Stimulated activated CD8-positive, alpha-beta memory T cell treated with anti-CD3 and anti-CD28 coated beads, Interleukin-7, amount 100 ng/mL, for 24 hours (primary cell): Measurements from ENCODE around the gene SLC28A2.
"Not testable (repeated sequence)": the region's sequence is repeated elsewhere in the genome, so short reads cannot be mapped to it uniquely, and the experiment has no call there.

ENCODE experiments used
- DNase-seq: peaks from one replicate; pipeline ENCODE4 v3.0.0-alpha.2; 2020; ENCODE audit warnings: low read depth

The SLC28A2 gene, protein sequence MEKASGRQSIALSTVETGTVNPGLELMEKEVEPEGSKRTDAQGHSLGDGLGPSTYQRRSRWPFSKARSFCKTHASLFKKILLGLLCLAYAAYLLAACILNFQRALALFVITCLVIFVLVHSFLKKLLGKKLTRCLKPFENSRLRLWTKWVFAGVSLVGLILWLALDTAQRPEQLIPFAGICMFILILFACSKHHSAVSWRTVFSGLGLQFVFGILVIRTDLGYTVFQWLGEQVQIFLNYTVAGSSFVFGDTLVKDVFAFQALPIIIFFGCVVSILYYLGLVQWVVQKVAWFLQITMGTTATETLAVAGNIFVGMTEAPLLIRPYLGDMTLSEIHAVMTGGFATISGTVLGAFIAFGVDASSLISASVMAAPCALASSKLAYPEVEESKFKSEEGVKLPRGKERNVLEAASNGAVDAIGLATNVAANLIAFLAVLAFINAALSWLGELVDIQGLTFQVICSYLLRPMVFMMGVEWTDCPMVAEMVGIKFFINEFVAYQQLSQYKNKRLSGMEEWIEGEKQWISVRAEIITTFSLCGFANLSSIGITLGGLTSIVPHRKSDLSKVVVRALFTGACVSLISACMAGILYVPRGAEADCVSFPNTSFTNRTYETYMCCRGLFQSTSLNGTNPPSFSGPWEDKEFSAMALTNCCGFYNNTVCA

GRCh38 chr15:45251888-45252287, at the start of gene SLC28A2:
Gene SLC28A2 (plus strand): TSS chr15:45252234. CDS start chr15:45253216, 982 bp downstream.
- DNase-seq, result no peak

DNA sequence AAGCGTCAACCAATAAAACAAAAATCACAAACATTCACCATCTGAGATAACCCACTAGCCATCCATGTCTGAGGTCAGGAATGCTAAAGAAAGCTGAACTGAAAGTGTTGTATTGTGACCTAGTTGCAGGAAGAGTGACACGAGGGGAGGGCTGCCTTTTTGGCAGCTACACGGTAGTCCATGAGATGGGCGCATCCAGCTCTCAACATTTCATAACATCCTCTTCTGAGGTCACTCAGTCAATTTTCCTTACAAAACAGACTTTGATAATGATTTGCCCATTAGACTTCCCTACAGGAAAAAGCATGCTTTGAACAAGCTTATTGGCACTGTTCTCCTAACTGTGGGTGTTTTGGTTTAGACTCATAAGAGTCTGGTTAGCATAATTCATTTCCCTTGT, 48.9 kb upstream of the SLC28A2 start:
- no peak for DNase-seq

DNA sequence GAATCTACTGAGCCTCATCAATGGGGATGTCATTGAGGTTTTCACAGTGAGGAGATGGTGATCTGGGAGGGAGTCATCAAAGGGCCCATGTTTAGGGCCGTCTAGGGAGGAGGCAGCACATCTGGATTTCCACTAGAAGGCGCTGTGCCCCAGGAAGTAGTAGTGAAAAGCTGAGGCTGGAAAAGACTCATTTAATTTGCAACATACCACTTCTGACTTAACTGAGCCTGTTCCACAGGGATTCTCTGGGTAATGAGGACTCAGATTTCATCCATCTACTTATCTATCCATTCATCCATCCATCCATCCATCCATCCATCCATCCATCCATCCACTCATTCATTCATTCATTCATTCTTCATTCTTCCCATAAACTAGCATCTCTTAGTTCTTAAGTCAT, 46.8 kb upstream of the SLC28A2 start:
- DNase-seq, result no peak

- no peak for DNase-seq
These were observed 39.5 kb upstream of the SLC28A2 start for GRCh38 chr15:45212493-45212892.

GRCh38 chr15:45221053-45221599, 30.9 kb upstream of the SLC28A2 start:
- DNase-seq, result no peak

GRCh38 chr15:45221967-45222366, 30.1 kb upstream of the SLC28A2 start:
- no peak for DNase-seq

DNA sequence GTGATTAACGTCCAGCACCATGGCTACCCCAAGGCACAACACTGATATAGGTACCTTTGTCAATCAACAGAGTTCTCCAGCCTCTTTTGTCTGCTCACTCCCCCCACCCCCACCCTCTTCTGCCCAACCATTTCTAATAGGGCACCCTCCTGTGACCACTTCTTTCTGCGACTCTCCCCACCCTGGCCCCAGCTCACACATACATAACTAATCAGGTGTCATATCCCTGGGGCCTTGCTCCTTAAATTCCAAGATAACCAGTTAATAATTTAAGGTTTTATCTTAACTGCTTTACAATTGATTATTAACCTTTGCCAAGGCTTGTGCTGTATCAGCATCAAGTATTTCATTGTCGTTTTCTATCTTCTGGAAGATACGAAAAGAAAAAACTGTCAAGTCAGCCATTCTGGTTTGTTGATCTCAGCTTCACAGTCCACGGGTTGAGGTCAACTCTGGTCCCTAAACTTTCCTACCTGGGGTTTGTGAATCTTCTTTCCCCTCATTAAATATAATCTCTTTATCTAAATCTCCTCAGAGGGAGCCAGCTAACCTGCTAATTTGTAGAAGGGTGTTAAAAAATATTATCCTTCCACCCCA, 27.3 kb upstream of the SLC28A2 start:
- no peak for DNase-seq

DNA sequence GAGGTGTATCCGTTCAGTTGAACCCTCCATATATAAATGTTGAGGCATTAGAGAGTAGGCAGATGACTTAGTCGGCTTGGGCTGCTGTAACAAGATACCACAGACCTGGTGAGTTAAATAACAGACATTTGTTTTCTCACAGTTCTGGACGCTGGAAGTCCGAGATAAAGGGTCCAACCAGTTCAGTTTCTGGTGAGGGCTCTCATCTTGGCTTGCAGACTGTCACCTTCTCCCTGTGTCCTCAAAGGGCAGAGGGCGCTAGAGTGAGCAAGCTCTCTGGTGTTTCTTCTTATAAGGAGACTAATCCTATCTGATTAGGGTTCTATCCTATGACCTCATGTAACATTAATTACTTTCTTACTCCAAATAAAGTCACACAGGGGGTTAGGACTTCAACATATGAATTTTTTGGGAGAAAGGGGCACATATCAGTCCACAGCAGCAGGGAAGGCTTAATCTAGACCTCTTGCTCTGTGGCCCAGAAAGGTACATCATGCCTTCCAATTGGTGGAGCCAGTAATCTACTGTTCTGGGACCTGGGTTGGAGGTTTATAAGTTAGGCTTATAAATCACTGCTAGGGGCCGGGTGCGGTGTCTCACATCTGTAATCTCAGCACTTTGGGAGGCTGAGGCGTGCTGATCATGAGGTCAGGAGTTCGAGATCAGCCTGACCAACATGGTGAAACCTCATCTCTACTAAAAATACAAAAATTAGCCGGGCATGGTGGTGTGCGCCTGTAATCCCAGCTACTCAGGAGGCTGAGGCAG, 26.3 kb upstream of the SLC28A2 start:
- no peak for DNase-seq

- no peak for DNase-seq
These were observed 23.1 kb upstream of the SLC28A2 start for GRCh38 chr15:45228931-45229330.

DNA sequence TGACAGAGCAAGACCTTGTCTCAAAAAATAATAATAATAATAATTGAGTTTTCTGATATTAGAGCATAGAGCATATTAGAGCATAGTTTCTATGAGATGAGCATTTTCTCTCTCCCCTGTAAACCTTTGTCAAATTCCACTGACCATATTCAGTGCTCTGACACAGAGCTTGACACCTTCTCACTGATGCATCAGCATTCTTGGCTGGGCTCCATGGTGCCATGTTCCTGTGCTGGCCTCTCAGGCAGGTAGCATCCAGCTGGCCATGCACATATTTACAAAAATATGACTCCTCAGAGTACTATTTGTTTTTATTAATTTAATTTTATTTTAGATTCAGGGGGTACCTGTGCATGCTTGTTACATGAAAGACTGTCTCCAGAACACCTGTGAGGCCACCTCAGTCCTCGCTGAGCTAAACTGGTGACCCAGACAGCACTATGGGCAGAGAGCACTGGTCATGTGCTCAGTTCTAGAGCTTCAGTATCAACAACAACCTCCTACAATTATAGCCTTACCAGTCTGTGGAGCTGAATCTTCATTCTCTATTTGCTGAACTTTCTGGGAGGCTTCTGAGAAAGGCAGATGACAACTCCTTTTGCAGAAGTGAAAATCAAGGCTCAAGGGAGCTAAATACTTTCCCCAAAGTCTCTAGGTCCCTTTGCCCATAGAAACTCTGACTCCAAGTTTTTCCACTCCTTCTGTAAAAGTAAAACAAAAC, 21.6 kb upstream of the SLC28A2 start:
- DNase-seq, result no peak

DNA sequence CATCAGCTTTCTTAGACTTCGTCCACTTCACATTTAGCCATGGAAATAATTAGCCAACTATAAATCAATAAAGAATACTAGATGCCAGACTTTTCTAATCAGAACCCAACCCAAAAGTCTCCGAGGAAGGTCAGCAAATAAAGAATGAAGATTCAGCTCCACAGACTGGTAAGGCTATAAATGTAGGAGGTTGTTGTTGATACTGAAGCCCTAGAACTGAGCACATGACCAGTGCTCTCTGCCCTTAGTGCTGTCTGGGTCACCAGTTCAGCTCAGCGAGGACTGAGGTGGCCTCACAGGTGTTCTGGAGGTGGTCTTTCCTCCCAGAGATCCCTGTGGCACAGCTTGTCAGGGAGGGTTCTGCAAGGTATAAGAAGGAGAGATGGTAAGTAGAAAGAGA, 20.9 kb upstream of the SLC28A2 start:
- DNase-seq, result no peak

DNA sequence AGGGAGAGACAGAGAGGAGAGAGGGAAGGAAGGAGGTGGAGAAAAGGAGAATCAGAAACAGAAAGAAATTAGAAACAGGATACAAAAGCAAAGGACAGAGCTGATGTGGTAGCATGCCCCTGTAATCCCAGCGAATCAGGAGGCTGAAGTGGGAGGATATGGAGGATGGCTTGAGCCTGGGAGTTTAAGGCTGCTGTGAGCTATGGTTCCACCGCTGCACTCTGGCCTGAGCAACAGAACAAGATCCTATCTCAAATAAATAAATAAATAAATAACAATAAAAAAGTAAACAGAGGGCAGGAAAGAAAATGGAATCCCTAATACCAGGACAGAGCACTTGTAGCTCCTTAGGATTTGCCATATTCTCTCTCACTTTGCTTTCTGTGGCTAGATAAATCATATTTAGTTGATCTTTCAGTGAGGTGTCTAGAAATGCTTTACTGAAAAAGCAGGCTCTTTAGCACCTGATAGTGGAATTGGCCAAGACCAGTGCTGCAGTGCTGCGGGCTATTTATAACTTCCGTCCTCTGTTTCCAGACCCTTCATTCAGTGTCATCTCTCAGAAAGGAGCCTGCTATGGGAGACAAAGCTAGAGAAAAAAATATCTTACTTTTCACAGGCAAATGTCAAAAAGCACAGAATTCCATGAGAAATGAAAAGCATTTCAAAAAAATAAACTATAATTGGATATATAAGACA, 20.0 kb upstream of the SLC28A2 start:
- no peak for DNase-seq

DNA sequence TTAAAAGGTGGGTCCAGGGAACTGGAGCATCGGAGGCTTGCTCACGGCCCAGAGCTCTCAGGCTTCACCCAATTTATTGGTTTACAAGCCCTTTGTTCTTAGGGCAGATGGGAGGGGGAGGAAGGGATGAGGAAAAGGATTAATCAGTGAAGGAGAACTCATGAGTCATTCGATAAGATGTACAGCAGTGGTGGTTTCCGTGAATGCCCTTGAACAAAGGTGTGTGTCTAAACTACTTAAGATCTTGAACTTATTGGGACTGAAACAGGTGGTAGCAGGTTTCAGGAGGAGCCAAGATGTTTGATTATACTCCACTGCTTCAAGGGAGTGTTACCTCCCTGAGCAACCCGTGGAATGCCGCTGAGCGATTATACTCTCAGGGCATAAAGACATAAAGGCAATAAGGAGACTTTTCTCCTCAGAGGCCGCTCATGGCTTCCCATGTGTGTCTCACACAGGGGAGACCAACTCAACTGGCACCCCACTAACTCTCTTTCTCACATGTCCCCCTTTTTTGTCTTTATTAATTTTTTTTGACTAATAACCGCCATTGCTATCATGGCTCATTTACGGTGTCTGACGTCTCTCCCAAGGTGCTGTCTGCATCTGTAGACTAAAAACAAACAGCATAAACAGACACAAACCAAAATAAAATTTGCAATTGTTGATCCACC, 17.3 kb upstream of the SLC28A2 start:
- DNase-seq, result no peak

GRCh38 chr15:45236806-45237205, 15.2 kb upstream of the SLC28A2 start:
- DNase-seq, result not testable (repeated sequence)

DNA sequence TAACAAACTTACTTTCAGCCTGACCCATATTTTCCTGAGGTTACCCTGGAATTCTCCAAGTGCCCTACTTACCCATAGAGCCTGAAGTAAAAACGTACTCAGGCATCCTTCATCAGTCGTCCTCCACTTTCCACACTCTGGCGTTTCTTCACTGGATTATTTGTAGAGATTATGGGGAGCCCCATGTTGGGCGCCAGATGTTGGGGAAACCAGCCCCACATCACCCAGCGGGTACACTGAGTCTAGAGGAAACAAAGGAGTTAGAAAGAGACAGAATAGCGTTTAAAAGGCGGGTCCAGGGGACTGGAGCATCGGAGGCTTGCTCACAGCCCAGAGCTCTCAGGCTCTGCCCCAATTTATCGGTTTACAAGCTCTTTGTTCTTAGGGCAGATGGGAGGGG, 9.7 kb upstream of the SLC28A2 start:
- no peak for DNase-seq

DNA sequence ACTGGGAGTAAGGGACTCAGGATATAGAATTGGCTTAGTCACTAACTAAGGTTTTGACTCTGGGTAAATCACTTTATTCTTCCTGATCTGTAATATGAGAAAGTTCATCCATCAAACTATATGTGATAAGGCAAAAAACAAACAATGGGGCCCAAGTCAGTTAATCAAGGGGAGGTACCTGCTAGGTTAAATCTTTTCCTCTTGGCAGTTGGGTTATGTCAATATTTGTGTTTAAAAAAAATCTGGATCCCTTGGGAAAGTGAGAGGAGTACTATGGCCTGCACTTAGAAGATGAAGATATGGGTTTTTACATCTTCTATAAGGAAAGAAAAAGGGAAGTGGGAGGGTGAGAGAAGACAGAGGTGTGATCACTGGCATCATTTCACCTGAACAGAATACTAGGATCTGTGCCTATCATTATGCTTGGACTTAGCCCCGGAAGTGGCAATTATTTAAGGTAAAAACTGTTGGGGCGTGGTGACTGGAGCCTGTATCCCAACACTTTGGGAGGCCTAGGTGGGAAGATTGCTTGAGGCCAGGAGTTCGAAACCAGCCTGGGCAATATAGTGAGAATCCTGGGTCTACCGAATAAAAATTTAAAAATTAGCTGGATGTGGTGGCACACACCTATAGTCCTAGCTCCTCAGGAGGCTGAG, 2.8 kb upstream of the SLC28A2 start:
- no peak for DNase-seq

- DNase-seq, result no peak
These were observed 1.3 kb downstream of the SLC28A2 start for GRCh38 chr15:45253330-45253729.

GRCh38 chr15:45254405-45254804, 2.4 kb downstream of the SLC28A2 start:
- no peak for DNase-seq

DNA sequence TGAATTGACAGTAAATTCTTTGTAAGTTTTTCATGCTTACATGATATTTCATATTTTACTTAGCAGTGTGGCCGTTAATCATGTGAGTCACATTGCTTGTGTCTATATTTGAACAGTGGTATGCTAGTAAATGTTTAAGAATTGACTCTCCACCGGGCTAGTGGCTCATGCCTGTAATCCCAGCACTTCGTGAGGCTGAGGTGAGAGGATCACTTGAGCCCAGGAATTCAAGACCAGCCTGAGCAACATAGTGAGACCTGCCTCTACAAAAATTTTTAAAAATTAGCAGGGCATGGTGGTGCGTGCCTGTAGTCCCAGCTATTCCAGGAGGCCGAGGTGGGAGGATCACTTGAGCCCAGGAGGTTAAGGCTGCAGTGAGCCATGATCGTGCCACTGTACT, 2.8 kb downstream of the SLC28A2 start:
- DNase-seq, result not testable (repeated sequence)

DNA sequence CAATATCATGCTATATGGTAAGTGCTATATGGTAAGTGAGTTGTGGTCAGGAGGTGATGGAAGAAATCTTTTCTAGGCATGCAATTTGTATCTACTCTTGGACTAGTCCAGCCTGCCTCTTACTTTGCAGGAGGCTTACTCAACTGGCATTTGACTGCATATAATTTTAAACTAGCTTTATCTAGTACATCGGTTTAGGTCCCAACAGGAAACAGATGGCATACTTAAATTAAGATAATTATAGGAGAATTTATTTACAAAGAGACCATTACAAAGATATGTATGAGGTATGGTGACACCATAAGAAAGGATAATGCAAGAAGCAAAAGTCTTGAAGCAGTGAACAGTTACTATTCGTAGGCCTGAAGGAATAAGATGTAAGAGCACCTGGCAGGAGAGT, 7.8 kb downstream of the SLC28A2 start:
- DNase-seq, result no peak
